ENCODE measurements around the gene PLEKHA4.

DNA sequence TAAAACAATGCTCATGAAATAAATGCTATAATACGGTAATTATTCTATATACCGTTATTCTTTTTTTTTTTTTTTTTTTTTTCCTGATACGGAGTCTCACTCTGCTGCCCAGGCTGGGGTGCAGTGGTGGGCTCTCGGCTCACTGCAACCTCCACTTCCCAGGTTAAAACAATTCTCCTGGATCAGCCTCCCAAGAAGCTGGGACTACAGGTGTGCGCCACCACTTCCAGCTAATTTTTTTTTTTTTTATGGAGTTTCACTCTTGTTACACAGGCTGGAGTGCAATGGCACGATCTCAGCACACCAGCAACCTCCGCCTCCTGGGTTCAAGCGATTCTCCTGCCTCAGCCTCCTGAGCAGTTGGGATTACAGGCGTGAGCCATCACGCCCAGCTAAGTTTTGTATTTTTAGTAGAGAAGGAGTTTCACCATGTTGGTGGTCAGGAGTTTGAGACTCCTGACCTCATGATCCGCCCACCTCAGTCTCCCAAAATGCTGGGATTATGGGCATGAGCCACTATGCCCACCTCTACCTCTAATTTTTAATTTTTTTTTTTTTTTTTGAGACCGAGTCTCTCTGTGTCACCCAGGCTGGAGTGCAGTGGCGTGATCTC lies 10.7 kb upstream of the PLEKHA4 start:
- TF ChIP-seq, protein P1, sequence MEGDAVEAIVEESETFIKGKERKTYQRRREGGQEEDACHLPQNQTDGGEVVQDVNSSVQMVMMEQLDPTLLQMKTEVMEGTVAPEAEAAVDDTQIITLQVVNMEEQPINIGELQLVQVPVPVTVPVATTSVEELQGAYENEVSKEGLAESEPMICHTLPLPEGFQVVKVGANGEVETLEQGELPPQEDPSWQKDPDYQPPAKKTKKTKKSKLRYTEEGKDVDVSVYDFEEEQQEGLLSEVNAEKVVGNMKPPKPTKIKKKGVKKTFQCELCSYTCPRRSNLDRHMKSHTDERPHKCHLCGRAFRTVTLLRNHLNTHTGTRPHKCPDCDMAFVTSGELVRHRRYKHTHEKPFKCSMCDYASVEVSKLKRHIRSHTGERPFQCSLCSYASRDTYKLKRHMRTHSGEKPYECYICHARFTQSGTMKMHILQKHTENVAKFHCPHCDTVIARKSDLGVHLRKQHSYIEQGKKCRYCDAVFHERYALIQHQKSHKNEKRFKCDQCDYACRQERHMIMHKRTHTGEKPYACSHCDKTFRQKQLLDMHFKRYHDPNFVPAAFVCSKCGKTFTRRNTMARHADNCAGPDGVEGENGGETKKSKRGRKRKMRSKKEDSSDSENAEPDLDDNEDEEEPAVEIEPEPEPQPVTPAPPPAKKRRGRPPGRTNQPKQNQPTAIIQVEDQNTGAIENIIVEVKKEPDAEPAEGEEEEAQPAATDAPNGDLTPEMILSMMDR (IDR thresholded peaks at IDR 0.05), result no peak
- no peak for TF ChIP-seq EZH2phosphoT487 (IDR thresholded peaks at IDR 0.05)
